Neural cell (in vitro differentiated cells): ENCODE results near the gene ADARB1.

ENCODE experiments used
- EZH2 ChIP-seq: fragments of 200-600, 300-800 bp; shearing (Covaris generic), sonication (generic); IDR thresholded peaks from 2 replicates; pipeline ENCODE4 v1.6.1; 2014; ENCODE audit warnings: antibody characterized with exemption, low read length, borderline replicate concordance, mild to moderate bottlenecking; ENCODE audit not compliant: insufficient read depth, poor library complexity, severe bottlenecking
- MXI1 ChIP-seq: fragments of 450-650 bp; conservative IDR thresholded peaks from 2 replicates; pipeline ENCODE4 v1.6.1; 2014; ENCODE audit warnings: antibody characterized with exemption, mild to moderate bottlenecking; ENCODE audit not compliant: poor library complexity, severe bottlenecking
- POLR2AphosphoS5 ChIP-seq: IDR thresholded peaks from 2 replicates; pipeline ENCODE4 v1.6.1; 2012
- RAD21 ChIP-seq: fragments of 450-650 bp; conservative IDR thresholded peaks from 2 replicates; pipeline ENCODE4 v1.6.1; 2014; ENCODE audit warnings: antibody characterized with exemption, mild to moderate bottlenecking, moderate library complexity
- SMC3 ChIP-seq: fragments of 450-650 bp; conservative IDR thresholded peaks from 2 replicates; pipeline ENCODE4 v1.6.1; 2014; ENCODE audit warnings: antibody characterized with exemption, mild to moderate bottlenecking, moderate library complexity; ENCODE audit not compliant: poor library complexity
- TAF1 ChIP-seq: IDR thresholded peaks from 2 replicates; pipeline ENCODE4 v1.6.1; 2012; ENCODE audit warnings: low read depth
- TF ChIP-seq, protein P1 (sequence below): fragments of 450-650 bp; IDR thresholded peaks from 2 replicates; pipeline ENCODE4 v1.5.1; 2014; ENCODE audit warnings: antibody characterized with exemption, mild to moderate bottlenecking, moderate library complexity; ENCODE audit not compliant: poor library complexity, severe bottlenecking

DNA sequence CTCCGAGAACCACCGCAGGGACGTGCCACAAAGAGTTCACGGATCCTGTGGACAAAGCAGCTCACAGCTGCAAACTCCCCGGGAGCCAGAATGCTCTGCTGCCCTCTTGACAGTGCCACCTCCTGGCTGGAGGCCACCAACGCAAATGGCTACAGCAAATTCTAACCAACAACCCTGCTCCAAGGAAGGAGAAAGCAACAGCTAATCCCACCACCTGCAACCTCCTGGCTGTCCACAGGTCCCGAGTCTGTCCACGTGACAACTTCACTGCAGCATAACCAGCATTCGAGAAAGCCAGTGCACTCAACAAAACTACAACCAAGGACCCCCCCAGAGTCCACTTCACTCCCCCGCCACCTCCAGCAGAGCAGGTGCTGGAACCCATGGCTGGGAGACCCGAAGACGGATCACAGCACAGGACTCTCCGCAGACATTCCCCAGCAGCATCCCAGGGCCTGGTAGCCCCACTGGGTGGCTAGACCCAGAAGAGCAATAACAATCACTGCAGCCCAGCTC, 196.0 kb downstream of the ADARB1 start:
- TF ChIP-seq, protein P1, sequence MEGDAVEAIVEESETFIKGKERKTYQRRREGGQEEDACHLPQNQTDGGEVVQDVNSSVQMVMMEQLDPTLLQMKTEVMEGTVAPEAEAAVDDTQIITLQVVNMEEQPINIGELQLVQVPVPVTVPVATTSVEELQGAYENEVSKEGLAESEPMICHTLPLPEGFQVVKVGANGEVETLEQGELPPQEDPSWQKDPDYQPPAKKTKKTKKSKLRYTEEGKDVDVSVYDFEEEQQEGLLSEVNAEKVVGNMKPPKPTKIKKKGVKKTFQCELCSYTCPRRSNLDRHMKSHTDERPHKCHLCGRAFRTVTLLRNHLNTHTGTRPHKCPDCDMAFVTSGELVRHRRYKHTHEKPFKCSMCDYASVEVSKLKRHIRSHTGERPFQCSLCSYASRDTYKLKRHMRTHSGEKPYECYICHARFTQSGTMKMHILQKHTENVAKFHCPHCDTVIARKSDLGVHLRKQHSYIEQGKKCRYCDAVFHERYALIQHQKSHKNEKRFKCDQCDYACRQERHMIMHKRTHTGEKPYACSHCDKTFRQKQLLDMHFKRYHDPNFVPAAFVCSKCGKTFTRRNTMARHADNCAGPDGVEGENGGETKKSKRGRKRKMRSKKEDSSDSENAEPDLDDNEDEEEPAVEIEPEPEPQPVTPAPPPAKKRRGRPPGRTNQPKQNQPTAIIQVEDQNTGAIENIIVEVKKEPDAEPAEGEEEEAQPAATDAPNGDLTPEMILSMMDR, result no peak
- TF ChIP-seq EZH2 (no peak), RAD21 (no peak), SMC3 (no peak), POLR2AphosphoS5 (no peak), MXI1 (no peak), TAF1 (no peak)
